K562 (cell line): ENCODE measurements around the gene PTRHD1. TPM values are rescaled to one million over a fixed set of nuclear protein-coding genes. Genes with fewer than 3 reads are reported as not detected.
A peak's percentile ranks its signal among the peaks of the same experiment; 100 is the strongest.

Source experiments
- ATF4 ChIP-seq: fragments of 450-650 bp; formaldehyde crosslinking; IDR thresholded peaks from 2 replicates; pipeline ENCODE4 v1.4.0; 2022; ENCODE audit warnings: mild to moderate bottlenecking, moderate library complexity
- CHD7 ChIP-seq: fragments of 200-600 bp; sonication (generic); IDR thresholded peaks from one replicate; pipeline ENCODE4 v1.6.1; 2012; ENCODE audit warnings: mild to moderate bottlenecking, low read depth, low read length, inconsistent platforms
- CREB3L1 ChIP-seq: fragments of 450-650 bp; IDR thresholded peaks from 2 replicates; pipeline ENCODE4 v1.6.1; 2014; ENCODE audit warnings: low read depth, mild to moderate bottlenecking, moderate library complexity, borderline replicate concordance
- HINFP ChIP-seq: fragments of 450-650 bp; conservative IDR thresholded peaks from 2 replicates; pipeline ENCODE4 v1.6.1; 2016; ENCODE audit warnings: missing genetic modification characterization, low read depth, mild to moderate bottlenecking, control low read depth, missing compliant biosample characterization
- JUND ChIP-seq, 2 experiments: IDR thresholded peaks; 2 replicates in 1 of 2; 3 replicates in 1 of 2; pipeline ENCODE4 v1.6.1; 2011; ENCODE audit warnings: borderline replicate concordance in 2 of 2, low read depth in 2 of 2, low read length in 2 of 2, improper control_type of control experiment in 1 of 2, missing biosample characterization in 1 of 2, missing genetic modification characterization in 1 of 2, missing genetic modification reagents in 1 of 2
- MTF1 ChIP-seq: fragments of 250-450 bp; sonication (Bioruptor Pico); IDR thresholded peaks from 2 replicates; pipeline ENCODE4 v1.9.0; 2021; ENCODE audit warnings: moderate library complexity, mild to moderate bottlenecking, inconsistent platforms, borderline replicate concordance
- RBM15 ChIP-seq: fragments of 200-400 bp; formaldehyde crosslinking; IDR thresholded peaks from 2 replicates; pipeline ENCODE4 v1.6.1; 2018; ENCODE audit warnings: mild to moderate bottlenecking, low read length, moderate library complexity; ENCODE audit not compliant: insufficient read depth
- RFX1 ChIP-seq: fragments of 450-650 bp; IDR thresholded peaks from 2 replicates; pipeline ENCODE4 v1.6.1; 2016; ENCODE audit warnings: mild to moderate bottlenecking, moderate library complexity
- SREBF2 ChIP-seq: sonication (generic); formaldehyde crosslinking; IDR thresholded peaks from 2 replicates; pipeline ENCODE4 v1.4.0; 2020; ENCODE audit warnings: mild to moderate bottlenecking, missing genetic modification reagents
- U2AF2 ChIP-seq: fragments of 200-400 bp; formaldehyde crosslinking; optimal IDR thresholded peaks from 2 replicates; pipeline ENCODE3; 2017; ENCODE audit warnings: low read depth, mild to moderate bottlenecking, low read length
- WHSC1 ChIP-seq: IDR thresholded peaks from one replicate; pipeline ENCODE4 v1.6.1; 2012; ENCODE audit warnings: low read length, control low read depth, inconsistent platforms
- ZNF445 ChIP-seq: fragments of 250-450 bp; sonication (Bioruptor Pico); IDR thresholded peaks from 2 replicates; pipeline ENCODE4 v1.4.0; 2020; ENCODE audit warnings: low read depth, mild to moderate bottlenecking, moderate library complexity
- polyA plus RNA-seq, 8 experiments: library from polyadenylated mRNA; depleted of rRNA in 4 of 8; stranded (reverse) in 5 of 8; unstranded in 3 of 8; fragments of >200 nt; fragmentation: Nextera tagmentation in 2 of 8; fragmentation: Illumina TruSeq in 1 of 8; extraction: Ambion mirVana in 2 of 8; extraction: Trizol in 1 of 8; gene quantifications; 2 replicates each; pipeline versions ENCODE4 v1.2.1 to v1.2.3, GENCODE V29; 2011 to 2014; ENCODE audit warnings: inconsistent platforms in 1 of 8, missing spikeins in 1 of 8
- total RNA-seq, 7 experiments: library from RNA; depleted of rRNA in 6 of 7; stranded (reverse); fragments of >200 nt in 6 of 7; fragmentation: Illumina TruSeq in 2 of 7; extraction: Trizol in 2 of 7; gene quantifications; 2 replicates each; pipeline versions ENCODE4 v1.2.1 to v1.2.3, GENCODE V29; 2011 to 2021; ENCODE audit warnings: low replicate concordance in 1 of 7

Gene PTRHD1
- total and polyA plus RNA-seq, 9 of the 15 experiments (the other 6 are each of a cell fraction or from before 2014, with no cell fraction given): 15.8 to 83.2 (median 46.6) TPM

- TF ChIP-seq CHD7: no peak
- TF ChIP-seq JUND (IDR thresholded peaks at IDR 0.05; ENCODE audit: borderline replicate concordance, low read depth, low read length): peak; percentile 86
- peak; percentile 79; the same call in 2 of the 3 replicates for TF ChIP-seq JUND (tag; IDR thresholded peaks at IDR 0.05; ENCODE audit: borderline replicate concordance, low read depth, low read length)
- no peak for TF ChIP-seq RFX1
- TF ChIP-seq HINFP (tag): peak; percentile 51; the same call in 1 of the 2 replicates
- no peak for TF ChIP-seq RBM15
- TF ChIP-seq WHSC1: no peak
- no peak for TF ChIP-seq ATF4
- TF ChIP-seq MTF1 (CRISPR knock-in tag): no peak
- no peak for TF ChIP-seq U2AF2
- no peak for TF ChIP-seq ZNF445 (CRISPR knock-in tag)
- TF ChIP-seq CREB3L1: peak; percentile 93
- TF ChIP-seq SREBF2 (CRISPR knock-in tag): no peak
Observed at GRCh38 chr2:24816884-24817283, 23.7 kb upstream of the PTRHD1 start (continued).
